NCI-H82 treated with DMSO at 0.1 percent for 48 hours (cell line): ENCODE data around the gene ZSCAN25.
"Not testable (repeated sequence)": the region's sequence is repeated elsewhere in the genome, so short reads cannot be mapped to it uniquely, and the experiment has no call there.

Experiments used
- DNase-seq: peaks from one replicate; lab custom pipeline; 2025; ENCODE audit not compliant: unreplicated experiment; lab: John Stamatoyannopoulos, UW

Gene ZSCAN25

DNA sequence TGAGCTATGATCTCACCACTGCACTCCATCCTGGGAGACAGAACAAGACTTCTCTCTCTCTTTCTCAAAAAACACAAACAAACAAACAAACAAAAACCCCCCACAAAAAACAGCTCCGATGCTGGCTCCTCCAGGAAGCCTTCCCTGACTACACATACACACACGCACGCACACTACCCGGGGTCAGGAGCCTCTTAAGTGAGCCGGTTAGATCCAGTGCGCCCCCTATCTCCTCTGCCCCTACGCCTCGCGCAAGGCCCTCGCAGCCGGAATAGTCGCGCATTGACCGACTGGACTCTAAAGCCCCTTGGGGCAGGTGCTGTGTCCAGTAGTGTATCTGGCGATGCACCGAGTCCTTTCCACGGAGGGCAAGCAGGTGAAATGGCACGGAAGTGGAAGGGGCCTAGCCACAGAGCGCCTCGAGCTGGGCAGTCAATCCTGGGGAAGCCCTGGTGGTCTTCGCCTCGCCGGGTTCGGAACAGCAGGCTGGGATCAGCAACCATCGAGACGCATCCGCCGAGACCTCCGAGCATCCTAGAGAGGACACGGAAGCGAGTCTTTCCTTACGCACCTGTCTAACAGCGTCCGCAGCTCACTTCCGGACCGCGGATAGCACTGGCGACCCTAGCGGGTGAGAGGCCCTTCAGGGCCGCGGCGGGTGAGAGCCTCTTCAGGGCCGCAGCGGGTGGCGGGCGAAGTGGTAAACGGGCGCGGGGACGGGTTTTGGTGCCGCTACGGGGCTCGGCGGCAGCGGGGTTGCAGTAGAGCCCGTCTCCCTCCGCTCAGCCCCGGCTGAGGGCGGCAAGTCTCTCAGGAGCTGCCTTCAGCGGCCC is at the start of gene ZSCAN25:
ZSCAN25 (plus strand) TSS at position 588 of the 833 bp plus-strand sequence. CDS start 2,661 bp downstream, outside the sequence.
- DNase-seq, result peak; percentile 74

DNA sequence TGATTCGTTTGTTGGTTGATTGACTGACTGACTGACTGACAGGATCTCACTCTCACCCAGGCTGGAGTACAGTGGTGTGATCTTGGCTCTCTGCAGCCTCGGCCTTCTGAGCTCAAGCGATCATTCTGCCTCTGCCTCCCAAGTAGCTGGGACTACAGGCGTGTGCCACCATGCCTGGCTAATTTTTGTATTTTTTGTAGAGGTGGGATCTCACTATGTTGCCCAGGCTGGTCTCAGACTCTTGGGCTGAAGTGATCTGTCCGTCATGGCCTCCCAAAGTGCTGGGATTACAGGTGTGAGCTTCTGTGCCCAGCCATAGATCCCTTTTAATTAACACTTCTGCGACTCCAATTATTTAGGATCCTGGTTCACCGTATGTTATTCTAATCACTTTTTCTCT is 48.0 kb upstream of the ZSCAN25 start:
- not testable (repeated sequence) for DNase-seq

DNA sequence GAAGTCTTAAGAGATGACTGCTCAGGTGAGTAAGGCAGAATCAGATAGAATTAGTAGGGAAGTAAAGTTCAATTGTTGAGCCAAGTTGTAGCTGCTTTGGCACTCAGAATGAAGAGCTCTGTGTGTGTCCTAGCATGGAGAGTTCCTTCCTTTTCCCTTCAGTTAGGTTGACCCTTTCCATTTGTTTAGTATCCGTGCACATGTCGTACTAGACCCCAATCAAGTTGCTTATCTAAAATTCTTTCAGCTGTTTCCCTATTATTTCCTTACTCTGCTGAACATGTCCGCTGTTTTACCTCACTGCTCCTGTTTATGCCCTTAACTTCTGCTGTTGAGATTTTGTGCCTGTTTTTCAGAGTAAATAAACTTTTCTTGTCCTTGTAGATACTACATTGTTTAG is 45.0 kb upstream of the ZSCAN25 start:
- no peak for DNase-seq

DNA sequence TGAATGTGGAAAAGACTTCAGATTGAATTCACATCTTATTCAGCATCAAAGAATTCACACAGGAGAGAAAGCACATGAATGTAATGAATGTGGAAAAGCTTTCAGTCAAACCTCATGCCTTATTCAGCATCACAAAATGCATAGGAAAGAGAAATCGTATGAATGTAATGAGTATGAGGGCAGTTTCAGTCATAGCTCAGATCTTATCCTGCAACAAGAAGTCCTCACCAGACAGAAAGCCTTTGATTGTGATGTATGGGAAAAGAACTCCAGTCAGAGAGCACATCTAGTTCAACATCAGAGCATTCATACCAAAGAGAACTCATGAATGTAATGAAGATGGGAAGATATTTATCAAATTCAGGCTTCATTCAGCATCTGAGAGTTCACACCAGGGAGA is 43.5 kb upstream of the ZSCAN25 start:
- DNase-seq, result no peak

DNA sequence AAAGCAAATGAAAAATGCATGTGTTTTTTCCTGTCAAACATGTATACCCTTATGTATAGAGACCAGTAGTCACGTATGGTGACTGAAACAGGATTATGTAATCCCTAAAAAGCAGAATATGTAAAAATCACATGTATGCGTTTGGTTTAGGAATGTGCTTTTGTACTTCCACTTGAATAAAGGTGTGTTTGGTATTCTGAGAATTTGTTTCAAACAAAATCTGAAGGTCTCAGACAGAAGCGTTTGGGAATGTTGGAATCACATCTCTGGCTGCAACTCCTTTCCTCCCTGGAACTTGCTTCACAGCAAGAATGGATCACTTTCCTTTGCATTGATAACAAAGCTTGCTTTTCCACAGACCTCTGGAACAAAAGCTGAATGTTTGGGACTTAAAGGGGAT is 40.5 kb upstream of the ZSCAN25 start:
- DNase-seq, result no peak

DNA sequence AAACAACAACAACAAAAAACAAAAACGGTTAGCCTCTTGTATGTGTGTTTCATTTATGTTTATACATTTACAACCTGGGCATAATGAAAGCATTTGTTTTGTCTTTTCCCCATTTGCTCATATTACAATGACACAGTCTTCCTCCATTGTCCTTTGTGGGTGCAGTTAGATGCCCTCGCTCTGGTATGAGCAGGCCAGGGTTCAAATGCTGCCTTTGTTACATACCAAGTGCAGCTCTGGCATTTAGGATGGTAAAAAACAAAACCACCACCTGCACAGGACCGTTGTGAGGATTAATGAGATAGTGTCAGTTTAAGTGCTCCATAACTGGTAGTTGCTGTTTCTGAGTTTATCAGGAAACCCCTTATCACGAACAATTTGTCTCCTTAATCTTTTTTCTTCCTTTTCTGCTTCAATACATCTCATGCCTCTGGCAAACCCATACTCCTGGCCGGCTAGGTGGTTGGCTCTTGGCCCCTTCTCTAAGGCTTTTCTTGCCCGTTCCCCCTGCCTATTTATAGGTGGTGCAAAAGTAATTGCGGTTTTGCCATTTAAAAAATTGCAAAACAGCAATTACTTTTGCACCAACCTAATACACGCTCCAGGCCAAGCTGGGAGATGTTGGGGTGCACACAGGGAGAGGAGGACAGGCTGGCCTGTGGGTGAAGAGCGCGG is 37.3 kb upstream of the ZSCAN25 start:
- no peak for DNase-seq

DNA sequence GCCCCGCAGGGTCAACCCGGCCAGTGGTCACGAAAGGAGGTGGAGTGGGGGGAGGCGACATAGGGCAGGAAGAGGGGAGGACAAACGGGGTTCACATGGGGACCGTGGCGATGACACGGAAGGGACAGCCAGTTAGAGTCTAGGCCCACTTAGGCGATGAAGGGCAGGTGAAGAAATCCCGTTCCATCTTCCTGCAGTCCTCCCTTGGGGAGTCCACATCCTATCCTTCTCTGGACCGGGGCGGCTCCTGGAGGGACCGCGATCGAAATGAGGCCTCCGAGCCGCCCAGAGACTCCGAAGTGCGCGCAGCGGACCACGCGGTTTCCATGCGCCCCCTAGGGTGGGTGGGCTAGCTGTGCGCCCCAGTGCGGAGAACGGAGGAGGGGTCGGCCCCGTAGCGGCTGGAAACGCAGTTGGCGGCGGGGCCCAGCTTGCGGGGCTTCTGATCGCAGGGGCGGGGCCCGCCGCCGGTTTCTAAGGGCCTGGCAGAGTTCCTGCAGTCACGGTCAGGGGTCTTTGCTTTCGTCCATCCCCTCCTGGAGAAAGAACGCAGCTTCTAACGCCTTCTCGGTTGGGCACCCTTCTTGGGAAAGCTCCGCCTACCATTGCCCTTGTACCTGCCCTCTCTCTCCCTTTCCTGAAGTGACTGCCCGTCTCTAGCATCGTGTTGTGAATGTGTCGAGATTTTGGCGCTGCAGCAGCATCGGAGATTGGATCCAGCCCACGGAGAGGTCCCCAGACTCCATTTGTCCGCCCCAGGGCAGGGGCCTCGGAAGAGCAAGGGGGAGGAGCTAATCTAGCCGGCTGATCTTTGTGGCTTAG is 36.6 kb upstream of the ZSCAN25 start:
- peak; percentile 19 for DNase-seq

DNA sequence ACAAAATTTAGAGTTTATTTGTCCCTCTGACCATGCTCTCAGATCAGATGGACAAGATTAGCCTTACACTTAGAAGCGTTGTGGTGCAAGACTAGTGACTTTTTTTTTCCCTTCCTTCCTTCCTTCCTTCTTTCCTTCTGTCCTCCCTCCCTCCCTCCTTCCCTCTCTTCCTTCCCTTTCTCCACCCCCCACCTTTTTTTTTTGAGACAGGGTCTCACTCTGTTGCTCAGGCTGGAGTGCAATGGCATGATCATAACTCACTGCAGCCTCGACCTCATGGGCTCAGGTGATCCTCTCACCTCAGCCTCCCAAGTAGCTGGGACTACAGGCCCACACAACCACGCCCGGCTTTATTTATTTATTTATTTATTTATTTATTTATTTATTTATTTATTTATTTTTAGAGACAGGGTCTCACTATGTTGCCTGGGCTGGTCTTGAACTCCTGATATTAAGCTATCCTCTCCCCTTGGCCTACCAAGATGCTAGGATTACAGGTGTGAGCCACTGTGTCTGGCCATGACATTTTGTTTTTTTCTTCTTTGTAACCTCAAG is 35.9 kb upstream of the ZSCAN25 start:
- not testable (repeated sequence) for DNase-seq

DNA sequence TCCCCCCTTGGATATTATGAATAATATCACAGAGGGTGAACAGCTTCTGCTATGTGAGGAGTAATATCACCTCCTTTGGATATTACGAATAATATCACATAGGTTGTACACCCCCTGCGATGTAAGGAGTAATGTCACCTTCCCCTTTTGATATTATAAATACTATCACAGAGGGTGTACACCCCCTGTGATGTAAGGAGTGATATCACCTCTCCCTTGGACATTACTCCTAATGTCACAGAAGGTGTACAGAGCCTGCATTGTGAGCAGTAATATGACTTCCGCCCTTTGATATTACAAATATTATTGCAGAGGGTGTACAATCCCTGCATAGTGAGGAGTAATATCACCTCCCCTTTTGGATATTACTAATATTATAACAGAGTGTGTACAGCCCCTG is 27.9 kb upstream of the ZSCAN25 start:
- no peak for DNase-seq

DNA sequence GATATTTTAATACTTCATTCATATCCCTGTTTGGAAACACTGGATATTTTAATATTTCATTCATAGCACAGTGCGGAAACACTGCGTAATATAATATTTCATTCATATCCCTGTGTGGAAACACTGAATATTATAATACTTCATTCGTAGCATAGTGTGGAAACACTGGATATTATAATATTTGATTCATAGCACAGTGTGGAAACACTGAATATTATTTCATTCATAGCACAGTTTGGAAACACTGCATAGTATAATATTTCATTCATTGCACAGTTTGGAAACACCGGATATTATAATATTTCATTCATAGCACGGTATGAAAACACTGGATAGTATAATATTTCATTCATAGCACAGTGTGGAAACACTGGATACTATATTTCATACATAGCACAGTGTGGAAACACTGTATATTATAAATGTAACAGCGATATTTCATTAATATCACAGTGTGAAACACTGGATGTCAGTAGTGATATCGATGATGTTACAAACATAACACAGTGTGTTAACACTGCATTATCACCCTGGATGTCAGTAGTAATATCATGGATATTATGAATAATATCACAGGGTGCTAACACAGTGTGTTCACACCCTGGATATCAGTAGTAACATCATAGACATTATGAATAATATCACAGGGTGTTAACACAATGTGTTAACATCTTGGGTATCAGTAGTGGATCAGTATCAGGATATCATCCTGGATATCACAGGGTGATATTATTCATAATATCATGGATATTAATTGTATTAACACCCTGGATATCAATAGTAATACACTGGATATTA is 21.6 kb upstream of the ZSCAN25 start:
- DNase-seq, result no peak

DNA sequence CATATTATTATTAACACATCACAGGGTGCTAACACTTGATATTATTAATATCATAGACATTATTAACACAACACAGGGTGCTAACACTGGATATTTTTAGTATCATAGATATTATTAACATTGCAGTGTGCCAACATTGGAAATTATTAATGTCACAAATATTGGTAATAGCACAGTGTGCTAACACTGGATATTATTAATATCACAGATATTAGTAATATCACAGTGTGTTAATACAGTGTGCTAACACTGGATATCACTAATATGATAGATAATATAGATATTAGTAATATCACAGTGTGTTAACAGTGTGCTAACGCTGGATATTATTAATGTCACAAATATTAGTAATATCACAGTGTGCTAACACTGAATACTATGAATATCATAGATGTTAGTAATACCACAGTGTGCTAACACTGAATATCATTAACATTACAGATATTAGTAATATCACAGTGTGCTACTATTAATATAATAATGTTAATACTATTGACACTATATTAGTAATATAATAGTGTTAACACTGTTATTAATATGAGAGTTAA is 20.3 kb upstream of the ZSCAN25 start:
- no peak for DNase-seq

DNA sequence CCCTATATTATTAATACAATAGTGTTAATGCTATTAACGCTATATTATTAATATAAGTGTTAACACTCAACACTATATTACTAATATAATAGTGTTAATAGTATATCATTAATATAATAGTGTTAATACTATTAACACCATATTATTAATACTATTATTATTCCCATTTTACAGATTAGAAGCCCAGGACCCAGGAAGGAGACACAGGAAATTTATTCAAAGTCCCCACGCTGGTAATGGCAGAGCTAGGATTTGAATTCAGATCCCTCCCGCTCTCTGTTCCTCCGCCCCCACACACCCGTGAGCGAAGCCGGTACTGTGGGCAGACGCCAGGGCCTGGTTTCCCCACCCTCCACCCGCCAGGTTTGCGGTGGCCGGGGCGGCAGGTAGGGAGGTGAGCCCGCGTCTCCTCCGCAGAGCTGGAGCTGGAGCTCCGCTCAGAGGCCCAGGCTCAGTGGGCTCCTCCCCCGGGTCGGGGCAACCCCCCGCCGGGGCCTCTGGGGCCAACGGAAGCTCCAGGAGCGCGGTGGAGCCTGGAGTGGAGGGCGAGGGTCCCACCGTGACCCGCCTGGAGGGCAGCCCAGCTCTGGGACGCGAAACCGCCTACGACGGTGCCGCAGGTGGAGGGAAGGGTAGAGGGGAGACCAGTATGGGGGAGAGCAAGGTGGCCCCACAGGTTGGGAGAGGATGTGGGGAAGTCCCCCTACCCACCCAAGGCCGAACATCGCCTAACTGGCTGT is 18.8 kb upstream of the ZSCAN25 start, which contains the start of gene TMEM225B:
TMEM225B (plus strand) TSS at position 506 of the 740 bp plus-strand sequence. CDS start 6,122 bp downstream, outside the sequence.
- no peak for DNase-seq

DNA sequence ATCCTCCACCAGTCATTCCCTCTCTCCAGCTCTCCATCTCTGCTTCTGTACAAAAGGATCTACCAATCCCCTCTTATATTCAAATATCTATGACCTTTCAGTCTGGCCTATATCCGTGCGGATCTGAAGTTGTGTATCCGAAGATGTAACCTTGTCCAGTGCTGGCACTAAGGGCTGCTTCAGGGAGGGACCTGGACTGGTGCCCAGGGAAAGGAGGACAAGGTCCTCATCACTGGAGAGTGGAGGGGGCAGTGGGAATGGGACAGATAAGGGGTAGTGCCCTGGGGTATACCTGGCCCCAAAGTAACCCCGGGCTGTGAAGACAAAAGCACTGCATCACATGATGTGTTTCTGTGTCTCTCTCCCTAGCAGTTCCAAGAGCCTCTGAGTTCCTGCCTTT is 16.9 kb upstream of the ZSCAN25 start:
- no peak for DNase-seq

DNA sequence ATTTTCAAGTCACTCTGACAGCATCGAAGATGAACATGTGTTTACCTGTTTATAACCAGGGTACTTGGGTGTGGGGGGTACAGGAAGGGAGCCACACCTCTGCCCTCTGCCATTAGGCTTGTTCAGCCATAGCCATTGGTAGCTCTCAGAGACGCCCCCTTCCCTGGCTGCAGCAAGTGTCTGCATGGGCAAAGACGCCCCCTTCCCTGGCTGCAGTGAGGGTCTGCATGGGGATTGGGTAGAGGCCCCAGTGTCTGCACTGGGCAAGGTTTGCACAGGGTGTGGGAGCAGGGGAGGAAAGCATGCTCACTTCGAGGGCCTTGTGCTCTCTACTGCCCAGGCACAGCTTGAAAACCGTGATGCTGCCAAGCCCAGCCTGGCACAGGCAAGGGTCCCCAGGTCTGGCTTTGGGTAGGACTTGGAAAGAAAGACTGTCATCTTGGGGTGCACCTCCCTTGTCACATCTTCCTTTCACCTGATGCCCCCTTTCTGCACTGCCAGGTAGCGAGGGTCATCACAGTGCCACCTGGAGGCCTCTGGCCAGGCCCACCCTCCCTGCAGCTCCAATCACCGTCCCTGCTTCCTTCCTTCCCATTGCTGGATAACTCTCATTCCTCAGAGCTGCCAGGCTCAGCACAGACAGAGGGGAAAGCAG is 15.0 kb upstream of the ZSCAN25 start:
- no peak for DNase-seq

DNA sequence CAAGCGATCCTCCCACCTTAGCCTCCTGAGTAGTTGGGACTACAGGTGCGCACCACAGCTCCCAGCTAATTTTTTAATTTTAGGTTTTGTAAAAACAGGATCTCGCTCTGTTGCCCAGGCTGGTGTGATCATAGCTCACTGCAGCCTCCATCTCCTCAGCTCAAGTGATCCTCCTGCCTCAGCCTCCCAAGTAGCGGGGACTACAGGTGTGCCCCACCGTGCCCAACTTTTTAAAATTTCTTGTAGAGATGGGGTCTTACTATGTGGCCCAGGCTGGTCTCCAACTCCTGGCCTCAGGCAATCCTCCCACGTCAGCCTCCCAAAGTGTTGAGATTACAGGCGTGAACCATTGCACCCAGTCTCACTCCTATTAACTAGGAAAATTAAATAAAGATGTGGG is 11.2 kb upstream of the ZSCAN25 start:
- no peak for DNase-seq

DNA sequence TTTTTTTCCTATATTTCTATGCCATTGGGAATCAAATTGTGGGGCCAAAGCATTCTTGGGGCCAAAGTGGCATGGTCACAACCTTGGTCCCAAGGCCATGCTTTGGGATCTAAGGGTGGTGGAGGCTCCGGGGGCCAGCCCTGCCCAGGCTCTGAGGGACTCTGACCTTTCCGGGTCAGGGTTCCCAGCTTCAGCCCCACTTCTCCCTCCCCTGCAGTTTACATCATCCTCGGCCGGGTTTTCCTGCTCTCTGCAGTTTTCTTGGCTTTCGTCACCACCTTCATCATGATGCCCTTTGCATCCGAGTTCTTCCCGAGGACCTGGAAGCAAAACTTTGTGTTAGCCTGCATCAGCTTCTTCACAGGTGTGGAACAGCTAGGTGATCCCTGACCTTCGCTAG is 10.2 kb upstream of the ZSCAN25 start:
- DNase-seq, result no peak

DNA sequence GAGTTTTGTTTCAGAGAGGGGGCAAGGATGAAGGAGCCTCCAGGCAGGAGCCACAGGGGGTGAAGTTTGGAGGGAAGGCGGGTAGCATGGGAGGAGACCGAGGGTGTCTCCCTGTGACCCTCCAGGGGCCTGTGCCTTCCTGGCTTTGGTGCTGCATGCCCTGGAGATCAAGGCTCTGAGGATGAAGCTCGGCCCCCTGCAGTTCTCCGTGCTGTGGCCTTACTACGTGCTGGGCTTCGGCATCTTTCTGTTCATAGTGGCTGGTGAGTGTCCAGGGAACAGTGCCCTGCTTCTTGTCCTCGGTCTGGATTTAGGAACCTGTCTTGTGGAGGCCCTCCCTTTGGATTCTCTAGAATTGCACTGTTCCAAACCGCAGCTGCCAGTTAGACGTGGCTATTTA is 9.2 kb upstream of the ZSCAN25 start:
- DNase-seq, result no peak

DNA sequence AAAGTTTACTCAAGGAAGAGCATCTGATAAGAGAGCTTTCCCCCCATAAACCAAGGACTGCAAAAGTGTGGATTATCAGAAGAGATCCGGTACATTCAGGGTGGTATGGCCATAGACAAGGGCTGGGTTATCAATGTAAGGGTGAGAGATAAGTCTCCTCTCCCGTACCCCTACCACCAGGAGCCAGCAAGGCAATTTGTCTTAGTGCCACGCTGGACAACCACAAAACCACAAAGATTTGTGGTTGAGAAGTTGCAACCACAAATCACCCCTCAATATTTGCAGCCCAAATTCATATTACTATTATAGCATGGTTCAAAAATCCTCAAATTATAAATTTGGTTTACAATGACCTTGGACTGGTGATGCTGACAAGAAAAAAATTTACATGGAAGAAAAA is 2.3 kb upstream of the ZSCAN25 start:
- DNase-seq, result no peak

DNA sequence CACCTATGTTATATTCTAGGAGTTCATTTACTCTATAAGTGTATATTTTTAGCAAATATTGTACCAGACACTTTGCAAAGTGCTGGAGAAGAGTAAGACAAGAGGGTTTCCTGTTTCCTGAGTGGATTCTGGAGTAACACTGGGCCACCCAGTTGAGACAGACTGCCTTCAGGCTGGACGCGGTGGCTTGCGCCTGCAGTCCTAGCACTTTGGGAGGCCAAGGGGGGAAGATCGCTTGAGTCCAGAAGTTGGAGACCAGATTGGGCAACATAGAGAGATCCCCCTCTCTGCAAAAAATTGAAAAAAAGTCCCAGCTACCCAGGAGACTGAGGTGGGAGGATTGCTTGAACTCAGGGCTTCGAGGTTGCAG is 772 bp upstream of the ZSCAN25 start:
- no peak for DNase-seq
